Stimulated activated CD8-positive, alpha-beta memory T cell treated with anti-CD3 and anti-CD28 coated beads, Interleukin-7, amount 100 ng/mL, for 24 hours (primary cell): ENCODE results near the gene GPS1.

Experiments
- DNase-seq: peaks from one replicate; pipeline ENCODE4 v3.0.0-alpha.2; 2020; ENCODE audit warnings: low read depth

GPS1 gene

DNA sequence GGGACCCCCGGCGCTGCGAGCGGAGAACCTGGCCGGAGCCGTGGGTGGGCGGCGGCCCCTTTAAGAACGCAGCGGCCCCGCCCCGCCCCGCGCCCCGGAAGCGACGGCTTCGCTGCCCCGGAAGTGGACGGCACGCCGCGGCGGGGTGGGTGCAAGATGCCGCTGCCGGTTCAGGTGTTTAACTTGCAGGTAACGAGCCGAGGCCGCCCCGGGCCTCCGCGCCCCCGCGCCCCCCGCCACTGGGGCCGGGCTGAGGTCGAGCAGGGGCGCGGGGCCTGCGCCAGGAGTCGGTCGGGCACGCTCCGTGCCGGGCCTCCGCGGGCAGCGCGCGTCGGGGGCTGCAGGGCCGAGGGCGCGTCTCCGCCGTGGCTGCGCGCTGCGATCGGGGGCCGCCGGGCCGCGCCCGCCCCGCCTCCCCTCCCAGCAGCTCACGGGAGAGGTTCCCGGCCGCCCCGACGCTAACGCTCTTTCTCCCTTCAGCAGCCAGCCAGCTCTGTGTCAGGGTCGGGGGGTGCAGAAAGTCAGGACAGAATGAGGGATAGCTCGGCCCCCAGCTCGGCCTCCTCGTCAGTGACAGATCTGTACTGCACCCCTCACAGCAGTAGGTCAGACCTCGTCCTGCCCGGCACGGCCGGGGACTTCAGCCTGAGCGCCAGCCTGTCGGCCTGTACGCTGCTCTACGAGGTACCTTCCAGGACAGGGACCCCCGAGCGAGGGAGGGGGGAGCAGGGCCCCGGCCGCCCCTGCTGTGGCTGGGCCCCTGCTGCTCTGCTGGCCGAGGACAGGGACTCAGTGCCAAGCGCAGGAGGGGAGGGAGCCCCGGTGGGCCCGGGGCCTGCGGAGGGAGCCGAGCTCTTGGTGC lies at the start of gene GPS1, which contains the start of gene RFNG:
Gene GPS1 (plus strand): TSS at position 123 of the 862 bp plus-strand sequence. CDS start 34 bp downstream, at position 157.
Gene RFNG (minus strand): TSS at position 36 of the 862 bp plus-strand sequence. CDS start 45 bp downstream, outside the sequence.
- peak; percentile 73 for DNase-seq

DNA sequence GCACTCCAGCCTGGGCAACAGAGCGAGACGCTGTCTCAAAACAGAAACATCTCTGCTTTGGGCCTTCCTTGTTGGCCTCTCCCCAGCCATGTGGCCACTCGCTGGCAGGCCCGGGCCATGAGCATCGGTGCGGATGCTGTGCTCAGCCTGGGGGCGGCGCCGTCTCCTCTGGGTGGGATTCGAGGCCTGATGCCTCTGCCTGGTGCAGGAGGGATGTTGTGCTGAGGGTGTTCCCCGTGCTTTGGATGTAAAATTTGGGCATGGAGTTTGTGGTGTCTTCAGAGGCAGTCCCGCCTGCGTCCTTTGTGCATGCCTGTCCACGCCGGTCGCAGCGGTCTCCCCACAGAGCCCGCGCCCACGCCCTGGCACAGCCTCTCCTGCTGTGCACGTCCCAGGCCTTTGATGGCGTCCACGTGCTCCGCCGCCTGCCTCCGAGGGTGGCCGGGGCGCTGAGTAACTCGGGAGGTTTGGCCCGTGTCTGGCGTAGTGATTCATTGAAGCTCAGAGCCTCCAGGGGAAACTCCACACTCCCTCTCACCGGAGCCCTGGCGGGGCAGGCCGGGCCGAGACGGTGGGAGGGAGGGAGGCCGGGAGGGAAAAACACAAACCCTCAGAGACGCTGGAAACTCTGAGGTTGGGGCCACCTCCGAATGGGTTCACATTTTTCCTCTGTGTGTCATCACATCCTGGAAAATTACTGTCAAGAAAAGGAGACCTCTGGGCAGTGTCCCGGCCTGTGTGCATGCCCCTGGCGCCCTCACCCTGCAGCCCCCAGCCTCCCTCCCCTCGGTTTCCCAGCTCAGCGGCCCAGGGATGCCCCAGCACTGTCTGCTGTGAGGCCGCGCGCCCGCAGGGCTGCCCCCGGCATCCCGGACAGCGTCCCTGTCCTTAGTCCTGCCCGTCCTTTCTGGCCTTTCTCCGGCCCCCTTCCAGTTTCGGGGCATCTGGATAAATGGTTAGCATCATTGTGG lies 48.0 kb upstream of the GPS1 start:
- DNase-seq = no peak

DNA sequence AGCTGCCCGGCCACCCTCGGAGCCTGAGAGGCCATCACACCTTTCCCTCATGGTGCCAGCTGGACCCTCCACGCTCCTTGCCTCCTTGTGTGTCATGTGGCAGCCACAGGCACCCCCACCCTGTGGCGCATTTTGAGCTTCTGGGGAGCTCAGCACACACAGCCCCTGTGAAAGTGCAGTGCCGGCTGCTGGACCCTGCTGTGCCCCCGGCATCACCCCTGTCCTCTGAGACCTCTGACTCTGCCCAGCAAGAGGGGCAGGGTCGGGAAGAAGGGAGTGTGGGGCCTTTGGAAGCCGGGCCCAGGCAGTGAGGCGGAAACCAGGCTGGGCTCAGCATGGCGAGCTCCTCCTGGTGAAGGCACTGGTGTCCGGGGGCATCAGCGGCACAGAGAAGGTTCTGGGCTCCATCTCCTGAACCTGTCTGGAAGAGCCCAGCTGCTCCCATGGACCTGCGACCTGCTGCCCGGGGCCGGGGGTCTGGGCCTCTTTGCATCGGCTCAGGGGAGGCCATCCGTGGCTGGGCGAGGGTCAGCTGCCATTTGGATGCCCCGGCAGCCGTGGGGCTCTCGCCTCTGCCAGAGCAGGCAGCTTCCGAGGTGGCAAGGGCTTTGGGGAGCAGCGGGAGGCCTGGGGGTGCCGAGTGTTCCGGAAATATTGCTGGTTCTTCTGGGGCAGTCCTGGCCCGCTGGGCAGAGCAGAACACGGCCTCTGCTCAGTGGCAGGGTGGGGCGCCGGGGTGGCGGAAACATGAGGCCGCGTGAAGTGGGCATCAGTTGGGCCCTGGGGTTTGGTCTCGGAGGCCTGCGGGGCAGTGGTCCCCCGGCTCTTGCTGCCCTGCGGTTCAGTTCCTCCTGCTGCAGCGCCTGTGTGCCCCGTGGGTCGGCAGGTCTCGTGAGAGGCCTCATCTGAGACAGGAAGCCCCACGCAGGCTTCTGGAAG lies 46.9 kb upstream of the GPS1 start:
- DNase-seq = no peak

DNA sequence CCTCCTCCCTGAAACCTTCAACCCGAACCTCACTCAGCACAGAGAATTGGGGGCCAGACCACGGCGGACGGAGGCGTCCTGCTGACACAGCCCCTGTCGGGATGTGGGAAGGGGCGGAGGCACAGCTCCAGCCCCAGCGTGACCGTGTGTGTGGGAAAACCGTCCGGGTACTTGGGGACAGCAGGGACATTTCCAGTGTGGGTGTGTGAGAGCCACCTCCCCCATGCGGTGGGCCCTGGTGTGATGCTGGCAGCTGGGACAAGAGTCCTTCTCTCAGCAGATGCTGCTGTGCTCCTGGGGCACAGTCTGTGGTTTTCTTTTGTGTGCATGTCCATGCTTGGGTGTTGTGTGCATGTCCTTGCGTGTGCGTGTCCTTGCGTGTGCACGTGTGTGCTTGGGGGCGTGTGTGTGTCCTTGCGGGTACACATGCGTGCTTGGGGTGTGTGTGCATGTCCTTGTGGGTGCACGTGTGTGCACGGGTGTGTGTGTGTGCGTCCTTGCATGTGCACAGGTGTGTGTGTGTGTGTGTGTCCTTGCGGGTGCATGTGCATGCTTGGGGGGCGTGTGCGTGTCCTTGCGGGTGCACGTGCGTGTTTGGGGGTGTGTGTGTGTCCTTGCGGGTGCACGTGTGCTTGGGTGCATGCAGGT lies 45.9 kb upstream of the GPS1 start:
- DNase-seq = no peak

DNA sequence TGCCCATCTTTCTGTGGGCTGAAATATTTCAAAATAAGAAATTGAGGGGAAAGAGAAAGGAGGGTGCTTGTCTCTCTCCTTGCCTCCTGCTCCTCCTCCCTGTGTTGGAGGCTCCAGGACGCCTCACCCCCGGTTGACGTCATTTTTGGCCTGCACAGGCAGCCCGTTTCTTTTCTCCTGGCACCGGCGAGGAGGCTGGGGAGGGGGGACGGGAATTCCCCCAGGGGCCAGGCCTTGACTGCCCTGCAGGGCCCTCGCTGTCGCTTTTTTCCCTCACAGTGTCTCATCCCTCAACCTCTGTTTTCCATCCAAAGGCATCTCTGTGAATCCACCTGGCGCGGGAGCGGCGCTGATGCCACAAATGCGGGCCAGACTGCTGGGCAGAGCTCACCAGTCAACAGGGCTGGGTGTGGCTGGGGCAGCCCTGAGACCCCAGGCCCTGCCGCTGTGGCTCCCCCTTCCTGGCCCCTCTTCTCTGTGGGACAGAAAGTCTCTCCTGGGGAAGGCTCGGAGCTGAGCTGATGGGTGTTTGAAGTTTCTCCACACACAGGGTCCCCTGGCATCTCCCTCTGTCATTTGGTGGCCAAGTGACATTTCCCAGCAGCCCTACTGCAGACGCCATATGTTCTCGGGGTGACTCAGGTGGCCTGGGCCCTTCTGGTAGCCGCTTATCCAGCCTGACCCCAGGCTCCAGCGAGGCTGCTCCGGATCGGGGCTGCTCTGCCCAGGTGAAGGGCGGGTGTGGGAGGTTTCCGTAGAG lies 45.0 kb upstream of the GPS1 start:
- DNase-seq = no peak

DNA sequence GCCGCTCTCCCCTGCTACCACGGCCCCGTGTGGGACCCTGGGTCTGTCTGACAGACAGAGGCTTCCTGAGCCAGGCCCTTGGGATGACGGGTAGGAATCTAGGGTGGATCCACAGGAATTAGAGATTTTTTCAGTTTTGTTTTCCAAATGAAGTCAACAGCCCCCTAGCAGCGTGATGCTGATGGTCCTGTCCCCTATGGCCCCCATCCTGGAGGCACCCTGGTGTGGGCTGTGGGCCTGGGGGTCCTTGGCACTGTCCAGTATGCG lies 44.5 kb upstream of the GPS1 start:
- DNase-seq = no peak

DNA sequence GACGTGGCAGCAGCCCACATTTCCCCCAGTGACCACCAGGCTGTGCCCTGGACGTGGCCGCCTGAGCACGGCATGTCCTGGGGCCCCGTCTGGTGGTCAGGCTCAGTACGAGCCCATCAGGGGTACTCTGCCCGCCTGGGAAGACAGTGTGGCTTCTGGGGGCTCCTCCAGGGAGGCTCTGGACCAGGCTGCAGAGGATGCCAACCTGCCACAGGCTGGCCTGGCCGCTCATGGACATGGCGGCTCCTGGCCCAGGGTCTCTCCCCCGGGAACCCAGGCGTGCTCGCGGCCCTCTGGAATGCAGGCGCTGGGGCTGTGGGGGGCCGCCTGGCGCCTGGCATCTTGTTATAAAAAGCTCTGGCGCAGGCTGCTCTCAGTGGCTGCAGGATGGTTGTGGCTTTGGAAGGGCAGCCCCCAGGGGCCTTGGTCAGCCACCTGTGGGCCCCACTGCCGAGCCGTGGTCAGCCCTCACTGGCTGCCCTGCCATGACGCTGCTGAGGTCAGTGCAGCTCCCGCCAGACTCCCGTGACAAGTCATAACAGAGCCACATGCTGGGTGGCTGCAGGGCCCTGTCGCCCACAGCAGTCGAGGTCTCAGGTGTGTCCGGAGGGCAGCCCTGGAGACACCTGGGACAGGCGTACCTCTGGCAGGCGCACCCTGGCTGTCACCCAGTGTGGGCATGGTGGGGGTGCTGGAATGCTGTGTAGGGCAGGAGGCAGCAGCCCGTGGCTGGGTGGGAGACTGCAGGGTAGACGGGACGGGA lies 44.0 kb upstream of the GPS1 start:
- no peak for DNase-seq

DNA sequence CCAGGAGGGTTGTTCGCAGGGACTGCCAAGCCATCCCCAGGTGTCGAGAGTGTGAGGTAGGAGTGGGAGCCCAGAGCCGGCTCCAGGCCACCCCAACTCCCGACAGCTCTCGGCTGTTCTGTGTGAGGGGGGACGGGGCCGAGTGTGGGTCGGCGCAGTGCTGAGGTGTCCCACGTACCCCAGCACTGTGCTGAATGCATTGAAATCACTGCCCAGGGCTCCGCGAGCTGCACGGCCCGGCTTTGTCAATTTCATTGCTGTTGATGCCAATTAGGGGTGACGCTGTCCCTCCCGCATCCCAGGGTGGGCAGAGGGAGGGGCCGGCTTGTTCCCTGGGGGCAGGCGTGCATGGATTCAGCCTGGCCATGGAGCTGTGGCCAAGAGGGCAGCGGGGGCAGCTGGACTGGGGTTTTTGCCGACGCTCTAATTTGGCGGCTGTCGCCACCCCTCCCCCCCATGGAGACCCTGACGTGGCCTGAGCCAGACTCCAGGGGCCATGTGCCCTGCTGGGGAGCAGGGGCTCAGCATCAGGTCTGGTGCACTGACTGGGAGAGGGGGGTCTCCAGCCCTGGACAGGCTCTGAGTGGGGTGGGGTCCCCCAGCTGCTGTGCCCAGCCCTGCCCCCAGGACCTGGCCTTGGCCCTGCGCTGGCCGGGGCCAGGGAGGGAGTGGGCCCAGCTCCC lies 43.3 kb upstream of the GPS1 start:
- no peak for DNase-seq

DNA sequence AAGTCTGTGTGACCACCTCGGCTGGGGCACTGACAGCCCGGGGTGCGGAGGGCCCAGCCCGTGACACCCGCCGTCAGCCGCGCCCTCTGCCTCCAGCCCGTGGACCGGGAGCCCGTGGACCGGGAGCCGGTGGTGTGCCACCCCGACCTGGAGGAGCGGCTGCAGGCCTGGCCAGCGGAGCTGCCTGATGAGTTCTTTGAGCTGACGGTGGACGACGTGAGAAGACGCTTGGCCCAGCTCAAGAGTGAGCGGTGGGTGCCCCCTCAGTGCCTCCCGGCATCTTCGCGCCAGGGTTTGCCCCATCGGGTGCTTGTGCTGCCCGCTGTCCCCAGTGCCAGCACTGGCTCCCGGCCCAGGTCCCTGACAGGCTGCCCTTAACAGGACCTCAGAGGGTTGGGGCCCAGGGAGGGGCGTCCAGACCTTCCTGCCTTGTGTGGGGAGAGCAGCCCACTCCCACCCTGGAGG lies 42.7 kb upstream of the GPS1 start:
- DNase-seq = no peak

DNA sequence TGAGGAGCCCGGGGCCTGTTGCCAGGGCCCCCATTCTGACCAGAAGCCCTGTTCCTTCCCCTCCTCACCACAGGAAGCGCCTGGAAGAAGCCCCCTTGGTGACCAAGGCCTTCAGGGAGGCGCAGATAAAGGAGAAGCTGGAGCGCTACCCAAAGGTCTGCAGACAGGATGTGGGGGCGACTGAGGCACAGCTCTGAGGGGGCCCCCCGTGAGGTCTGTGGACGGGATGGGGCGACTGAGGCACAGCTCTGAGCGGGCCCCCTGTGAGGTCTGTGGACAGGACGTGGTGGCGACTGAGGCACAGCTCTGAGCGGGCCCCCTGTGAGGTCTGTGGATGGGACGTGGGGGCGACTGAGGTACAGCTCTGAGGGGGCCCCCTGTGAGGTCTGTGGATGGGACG lies 42.3 kb upstream of the GPS1 start:
- DNase-seq = no peak

DNA sequence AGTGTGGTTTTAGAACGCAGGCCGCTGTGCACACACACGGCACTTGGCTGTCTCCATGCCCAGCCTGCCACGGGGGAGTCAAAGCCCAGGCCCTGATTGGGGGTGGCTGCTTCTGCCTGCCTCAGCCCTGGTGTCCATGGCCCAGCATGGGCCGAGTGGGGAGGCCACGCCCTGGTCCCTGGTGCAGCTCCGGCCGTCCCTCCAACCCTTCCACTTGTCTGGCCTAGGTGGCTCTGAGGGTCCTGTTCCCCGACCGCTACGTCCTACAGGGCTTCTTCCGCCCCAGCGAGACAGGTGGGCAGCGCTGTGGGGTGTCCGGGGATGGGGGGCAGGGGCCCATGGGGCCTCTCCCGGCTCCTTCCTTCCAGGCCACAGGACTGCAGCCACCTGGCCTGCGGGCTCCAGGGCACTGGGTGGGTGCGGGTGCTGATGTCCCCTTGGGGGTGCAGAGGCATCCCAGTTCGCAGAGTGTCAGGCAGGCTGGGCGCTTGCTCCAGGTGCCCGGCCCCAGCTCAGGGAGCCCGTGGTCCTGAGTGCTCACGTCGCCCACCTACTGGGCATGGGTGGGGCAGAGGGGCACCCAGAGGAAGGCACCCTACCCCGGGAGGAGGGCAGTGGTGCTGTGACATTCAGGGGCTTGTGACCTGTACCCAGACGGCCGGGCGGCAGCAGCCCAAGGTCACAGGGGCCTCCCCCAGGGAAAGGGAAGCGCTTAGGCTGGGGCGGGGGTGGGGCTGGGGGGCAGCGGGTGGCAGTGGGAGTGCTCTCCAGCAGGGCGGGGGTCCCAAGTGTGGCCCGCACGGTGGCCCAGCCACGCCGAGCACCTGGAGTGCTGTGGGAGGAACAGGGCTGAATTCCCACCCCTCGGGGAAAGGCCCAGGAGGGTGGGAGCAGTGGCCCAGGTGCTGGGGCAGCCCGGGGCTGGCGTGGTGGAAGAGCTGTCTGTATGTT lies 40.8 kb upstream of the GPS1 start:
- DNase-seq = no peak

DNA sequence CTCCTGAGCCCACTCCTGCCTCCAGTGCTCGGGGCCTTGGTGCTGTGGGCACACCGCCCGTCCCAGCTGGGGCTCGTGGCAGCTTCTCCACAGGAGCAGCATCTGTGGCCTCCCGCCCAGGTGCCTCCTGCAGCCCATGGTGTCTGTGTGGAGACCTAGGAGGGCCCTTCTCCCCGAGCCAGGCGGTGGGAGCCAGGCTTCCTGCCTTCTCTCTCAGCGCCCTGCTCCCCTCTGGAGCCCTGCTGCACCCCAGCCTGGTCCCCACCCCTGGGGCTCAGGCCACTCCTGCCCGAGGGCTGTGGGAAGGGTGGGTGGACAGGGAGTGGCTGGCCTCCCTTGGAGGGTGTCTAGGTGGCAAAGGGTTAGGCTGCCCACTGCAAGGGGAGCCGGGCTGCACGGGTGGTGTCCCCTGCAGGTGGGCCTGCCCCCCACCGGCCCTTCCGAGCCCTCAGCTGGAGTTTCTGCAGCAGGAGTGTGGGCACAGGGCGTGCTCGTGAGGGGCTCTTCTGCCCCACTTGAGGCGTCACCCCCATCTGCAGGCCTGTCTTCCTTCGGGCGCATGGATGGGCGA lies 40.0 kb upstream of the GPS1 start:
- DNase-seq = no peak

DNA sequence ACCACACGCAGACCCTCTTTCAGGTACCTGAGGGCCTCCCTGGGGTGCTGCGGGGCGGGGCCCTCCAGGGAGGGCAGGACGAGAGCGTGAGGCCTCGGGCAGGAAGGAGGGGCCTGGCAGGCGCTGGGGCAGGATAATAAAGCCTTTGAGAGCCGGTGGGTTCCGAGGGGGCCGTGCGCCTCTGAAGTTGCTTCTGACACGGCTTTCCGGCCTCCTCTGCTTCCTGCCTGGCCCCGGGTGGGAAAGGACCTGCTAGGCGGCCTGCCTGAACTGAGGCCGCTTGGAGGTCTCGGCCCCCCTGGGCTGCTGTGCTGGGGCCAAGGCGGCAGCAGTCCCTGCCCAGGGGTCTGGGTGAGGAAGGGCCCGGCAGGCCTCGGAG lies 39.4 kb upstream of the GPS1 start:
- no peak for DNase-seq

DNA sequence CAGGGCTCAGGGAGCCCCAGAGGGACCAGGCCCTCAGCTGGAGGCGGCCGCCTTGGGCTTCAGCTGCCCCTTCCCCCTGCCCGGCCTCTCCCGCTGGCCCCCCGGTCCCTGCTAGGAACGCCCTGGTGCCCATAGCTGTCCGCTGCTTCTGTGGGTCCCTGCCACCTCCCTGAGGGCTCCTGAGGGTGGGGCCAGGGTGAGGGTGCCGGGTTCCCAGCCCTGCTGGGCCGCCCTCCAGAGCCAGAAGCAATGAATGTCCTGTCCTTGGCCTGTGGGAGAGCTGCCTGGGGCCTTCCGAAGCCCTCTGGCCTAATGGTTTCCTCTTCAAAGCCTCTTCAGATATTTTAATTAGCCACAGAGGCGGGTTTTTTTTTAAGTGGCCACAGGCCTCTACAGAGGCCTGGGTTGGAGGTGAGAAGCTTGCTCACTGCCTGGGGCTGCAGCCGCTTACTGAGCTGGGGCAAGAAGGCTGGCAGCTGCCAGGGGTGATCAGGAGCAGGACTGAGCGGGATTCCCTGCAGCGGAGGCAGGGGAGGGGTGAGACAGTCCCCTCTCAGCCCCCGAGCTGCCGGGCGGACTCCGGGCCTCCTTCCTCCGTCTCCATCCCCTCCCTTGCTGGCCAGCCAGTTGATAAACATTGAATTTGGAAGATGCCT lies 38.9 kb upstream of the GPS1 start:
- DNase-seq = no peak

DNA sequence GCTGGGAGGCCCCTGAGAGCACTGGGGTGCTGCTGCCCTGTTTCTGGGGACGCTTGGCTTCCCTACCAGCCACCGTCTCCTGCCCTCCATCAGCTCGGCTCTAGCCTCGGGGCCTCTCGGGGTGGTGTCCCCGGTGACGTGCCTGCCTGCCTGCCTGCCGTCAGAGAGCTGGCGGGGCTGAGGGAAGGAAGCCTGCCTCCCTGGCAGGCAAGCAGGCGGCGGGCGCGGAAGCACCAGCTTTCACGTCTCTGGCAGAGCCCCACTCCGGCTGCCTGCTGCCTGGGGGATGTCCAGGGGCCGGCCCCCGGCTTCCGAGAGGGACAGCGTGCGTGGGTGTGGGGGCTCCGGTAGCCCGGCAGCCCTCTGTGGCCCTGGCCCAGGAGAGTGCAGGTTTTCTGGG lies 38.4 kb upstream of the GPS1 start:
- no peak for DNase-seq

DNA sequence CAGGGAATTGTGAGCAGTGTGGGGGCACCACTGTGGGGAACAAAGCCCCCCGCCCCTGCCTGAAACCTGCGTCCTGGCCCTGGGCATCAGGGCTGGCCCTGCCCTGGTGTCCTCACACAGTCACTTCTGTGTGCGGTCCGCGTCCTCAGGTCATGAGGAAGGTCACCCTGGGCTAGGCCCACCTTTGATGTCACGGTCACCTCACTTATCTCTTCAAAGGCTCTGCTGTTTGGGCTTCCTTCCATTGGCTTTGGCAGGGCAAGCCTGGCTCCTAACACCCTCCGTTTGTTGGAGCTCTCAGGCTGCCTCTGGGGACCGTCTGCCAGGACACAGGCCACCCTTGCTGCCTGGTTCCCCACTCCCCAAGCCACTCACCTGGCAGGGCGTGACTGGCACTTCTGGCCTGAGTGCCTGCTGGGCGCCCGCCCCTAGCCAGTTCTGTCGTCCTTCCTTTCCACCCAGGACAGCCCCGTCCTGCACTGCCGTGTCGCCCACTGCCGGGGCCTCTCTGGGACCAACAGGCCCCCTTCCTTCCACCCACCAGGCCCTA lies 37.9 kb upstream of the GPS1 start:
- DNase-seq = no peak

DNA sequence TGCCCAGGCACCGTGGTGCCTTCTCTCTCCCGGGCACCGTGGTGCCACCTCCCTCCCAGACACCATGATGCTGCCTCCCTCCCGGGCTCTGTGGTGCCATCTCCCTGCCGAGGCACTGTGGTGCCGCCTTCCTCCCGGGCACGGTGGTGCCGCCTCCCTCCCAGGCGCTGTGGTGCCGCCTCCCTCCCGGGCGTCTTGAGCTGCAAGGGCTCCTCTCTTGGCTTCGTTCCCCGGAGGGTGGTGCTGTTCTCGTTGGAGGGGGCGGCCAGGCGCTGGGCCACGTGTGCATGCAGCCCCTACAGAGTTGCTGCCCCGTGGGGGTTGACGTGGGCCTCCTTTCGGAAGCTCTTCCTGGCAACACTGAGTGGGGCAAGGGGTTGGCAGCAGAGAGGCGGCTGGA lies 37.3 kb upstream of the GPS1 start:
- DNase-seq = no peak
